Measurements from ENCODE around the gene PIK3IP1.

DNA sequence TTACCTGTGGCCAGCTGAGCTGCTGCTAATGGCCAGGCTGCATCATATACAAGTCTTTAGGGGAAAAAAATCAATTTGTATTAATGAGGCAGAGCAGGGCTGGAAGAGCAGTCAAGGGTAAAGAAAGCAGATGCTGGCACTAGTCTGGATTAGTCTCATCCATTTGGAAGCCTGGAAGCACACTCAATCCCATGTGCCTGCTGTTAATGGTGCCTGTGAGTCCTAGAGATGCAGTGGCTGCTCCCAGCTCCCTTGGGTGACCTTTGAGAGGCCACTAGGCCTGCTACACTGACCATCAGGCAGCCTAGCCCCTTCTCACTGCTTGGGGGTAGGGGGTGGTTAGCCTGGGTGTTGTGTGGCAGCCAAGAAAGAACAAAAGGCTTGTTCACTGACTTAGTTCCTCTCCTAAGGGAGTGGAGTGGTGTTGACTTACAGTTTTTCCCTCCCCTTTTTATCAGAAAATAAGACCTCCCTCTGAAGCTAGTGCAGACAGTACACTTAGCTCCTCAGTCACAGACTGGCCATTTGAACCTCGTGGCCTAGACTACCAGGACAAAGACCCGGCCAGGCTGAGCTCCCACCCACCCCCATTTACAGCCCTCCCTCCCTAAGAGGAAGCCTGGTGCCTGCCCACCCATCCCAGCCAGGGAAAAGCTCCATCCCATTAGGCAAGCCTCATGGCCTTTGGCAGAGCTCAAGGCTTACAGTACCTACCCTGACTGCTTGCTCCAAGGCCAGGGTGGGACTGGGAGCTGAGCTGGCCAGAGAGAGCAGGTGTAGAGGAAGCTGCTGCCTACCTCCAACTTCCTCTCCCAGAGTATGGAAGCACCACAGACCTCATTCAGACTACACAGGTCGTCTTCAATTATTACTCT is 7.8 kb downstream of the PIK3IP1 start:
- TF ChIP-seq CTCF (conservative IDR thresholded peaks at IDR 0.05) (no peak), ZFX (IDR thresholded peaks at IDR 0.05) (no peak)
